IMR-90 (cell line): ENCODE measurements around the gene ACOX1. TPM values are rescaled to one million over a fixed set of nuclear protein-coding genes. Genes with fewer than 3 reads are reported as not detected.

Experiments used
- ATAC-seq: fragments of 200-7000 bp; cut with Tn5 transposase; 2 replicates; pipeline ENCODE4 v1.9.1; 2020; ENCODE audit warnings: low read depth, mild to moderate bottlenecking, moderate library complexity
- BruUV-seq: library from RNA; stranded (reverse); fragments of 400-500 nt; replicated peaks from 2 replicates; lab custom pipeline; 2021; lab: Mats Ljungman, UMichigan
- CTCF ChIA-PET: fragments of 300-600 bp; formaldehyde crosslinking; extraction: SDS; loops from one replicate; lab custom pipeline; 2021; ENCODE audit warnings: antibody characterized with exemption; lab: Yijun Ruan, JAX
- POLR2A ChIA-PET: fragments of 300-600 bp; sonication (Branson Sonifier 250); formaldehyde crosslinking; loops from one replicate; lab custom pipeline; 2022; ENCODE audit warnings: antibody characterized with exemption; ENCODE audit not compliant: unreplicated experiment; lab: Charles Lee
- DNase-seq: peaks from one replicate; pipeline ENCODE4 v3.0.0; 2013
- H2AFZ ChIP-seq: replicated peaks from 2 replicates; pipeline ENCODE3; 2013; ENCODE audit warnings: low read length, mild to moderate bottlenecking; ENCODE audit not compliant: poor library complexity
- H2AK5ac ChIP-seq: 2 replicates; pipeline ENCODE4 v1.6.1; 2013; ENCODE audit warnings: low read depth, low read length, inconsistent platforms
- H2AK9ac ChIP-seq: replicated peaks from 2 replicates; pipeline ENCODE3; 2013; ENCODE audit warnings: mild to moderate bottlenecking, low read depth, low read length, moderate library complexity; ENCODE audit not compliant: poor library complexity
- H2BK120ac ChIP-seq: 2 replicates; pipeline ENCODE4 v1.6.1; 2013; ENCODE audit warnings: low read depth, low read length, inconsistent platforms
- H2BK15ac ChIP-seq: 3 replicates; pipeline ENCODE4 v1.6.1; 2013; ENCODE audit warnings: low read depth, low read length, inconsistent platforms
- H2BK20ac ChIP-seq: 2 replicates; pipeline ENCODE4 v1.6.1; 2013; ENCODE audit warnings: low read depth, mild to moderate bottlenecking, inconsistent platforms, low read length, moderate library complexity
- H2BK5ac ChIP-seq: 2 replicates; pipeline ENCODE4 v1.6.1; 2013; ENCODE audit warnings: mild to moderate bottlenecking, low read depth, low read length, inconsistent platforms; ENCODE audit not compliant: poor library complexity, severe bottlenecking
- H3K14ac ChIP-seq: replicated peaks from 2 replicates; pipeline ENCODE4 v1.6.1; 2013; ENCODE audit warnings: low read depth, low read length, inconsistent platforms
- H3K18ac ChIP-seq: 2 replicates; pipeline ENCODE4 v1.6.1; 2013; ENCODE audit warnings: low read depth, low read length, control low read depth
- H3K23ac ChIP-seq: 2 replicates; pipeline ENCODE4 v1.6.1; 2013; ENCODE audit warnings: low read depth, low read length, inconsistent platforms
- H3K27ac ChIP-seq: 2 replicates; pipeline ENCODE4 v1.5.1; 2013; ENCODE audit warnings: mild to moderate bottlenecking, control low read depth, low read length; ENCODE audit not compliant: insufficient read depth
- H3K27me3 ChIP-seq: 2 replicates; pipeline ENCODE4 v1.6.1; 2013; ENCODE audit warnings: low read length; ENCODE audit not compliant: control insufficient read depth, insufficient read depth
- H3K36me3 ChIP-seq: 2 replicates; pipeline ENCODE4 v1.6.1; 2013; ENCODE audit warnings: low read length, mixed read lengths; ENCODE audit not compliant: control insufficient read depth, insufficient read depth
- H3K4ac ChIP-seq: 2 replicates; pipeline ENCODE4 v1.6.1; 2013; ENCODE audit warnings: low read depth, low read length, inconsistent platforms
- H3K4me1 ChIP-seq: 2 replicates; pipeline ENCODE4 v1.6.1; 2013; ENCODE audit warnings: low read length, mixed read lengths; ENCODE audit not compliant: control insufficient read depth, insufficient read depth
- H3K4me2 ChIP-seq: 2 replicates; pipeline ENCODE4 v1.6.1; 2013; ENCODE audit warnings: low read depth, mild to moderate bottlenecking, control low read depth, low read length, moderate library complexity
- H3K4me3 ChIP-seq: 2 replicates; pipeline ENCODE4 v1.5.1; 2013; ENCODE audit warnings: low read depth, mild to moderate bottlenecking, control low read depth, low read length, moderate library complexity; ENCODE audit not compliant: insufficient read depth
- H3K56ac ChIP-seq: 2 replicates; pipeline ENCODE4 v1.6.1; 2013; ENCODE audit warnings: low read length, inconsistent platforms; ENCODE audit not compliant: insufficient read depth; ENCODE audit errors: extremely low read depth
- H3K79me1 ChIP-seq, 2 experiments: 2 replicates each; pipeline ENCODE4 v1.6.1; 2013; ENCODE audit warnings: low read length in 2 of 2, inconsistent platforms in 1 of 2, low read depth in 1 of 2
- H3K9ac ChIP-seq: 2 replicates; pipeline ENCODE4 v1.6.1; 2013; ENCODE audit warnings: low read depth, low read length, control low read depth
- H3K9me1 ChIP-seq: 2 replicates; pipeline ENCODE4 v1.6.1; 2013; ENCODE audit warnings: low read length, inconsistent platforms; ENCODE audit not compliant: insufficient read depth
- H3K9me3 ChIP-seq: 2 replicates; pipeline ENCODE4 v1.6.1; 2013; ENCODE audit warnings: low read length; ENCODE audit not compliant: control insufficient read depth, insufficient read depth
- H4K20me1 ChIP-seq: 2 replicates; pipeline ENCODE4 v1.6.1; 2013; ENCODE audit warnings: low read length, inconsistent platforms; ENCODE audit not compliant: insufficient read depth
- H4K5ac ChIP-seq: 2 replicates; pipeline ENCODE4 v1.6.1; 2013; ENCODE audit warnings: mild to moderate bottlenecking, low read depth, low read length, control low read depth
- H4K8ac ChIP-seq, 2 experiments: 2 replicates each; pipeline ENCODE4 v1.6.1; 2013; ENCODE audit warnings: low read depth in 2 of 2, low read length in 2 of 2, control low read depth in 1 of 2, inconsistent platforms in 1 of 2
- H4K91ac ChIP-seq: 2 replicates; pipeline ENCODE4 v1.6.1; 2013; ENCODE audit warnings: low read depth, low read length, inconsistent platforms; ENCODE audit not compliant: insufficient read depth
- BHLHE40 ChIP-seq: fragments of 150-350 bp; IDR thresholded peaks from 2 replicates; pipeline ENCODE4 v1.6.1; 2016; ENCODE audit warnings: mild to moderate bottlenecking, low read depth, low read length
- CEBPB ChIP-seq: IDR thresholded peaks from 2 replicates; pipeline ENCODE4 v1.6.1; 2012; ENCODE audit warnings: low read depth, low read length, improper control_type of control experiment
- CHD1 ChIP-seq: IDR thresholded peaks from 2 replicates; pipeline ENCODE4 v1.6.1; 2012; ENCODE audit warnings: low read depth, low read length, improper control_type of control experiment
- ELK1 ChIP-seq: fragments of 150-350 bp; IDR thresholded peaks from 2 replicates; pipeline ENCODE4 v1.6.1; 2016; ENCODE audit warnings: low read depth, mild to moderate bottlenecking, low read length, moderate library complexity, borderline replicate concordance
- FOS ChIP-seq: fragments of 150-350 bp; IDR thresholded peaks from 2 replicates; pipeline ENCODE4 v1.6.1; 2016; ENCODE audit warnings: low read depth, low read length
- MAFK ChIP-seq: IDR thresholded peaks from 2 replicates; pipeline ENCODE4 v1.6.1; 2012; ENCODE audit warnings: low read depth, low read length, improper control_type of control experiment
- MAZ ChIP-seq: IDR thresholded peaks from 2 replicates; pipeline ENCODE4 v1.6.1; 2012; ENCODE audit warnings: low read depth, mild to moderate bottlenecking, low read length, improper control_type of control experiment, moderate library complexity, borderline replicate concordance
- MXI1 ChIP-seq: IDR thresholded peaks from 2 replicates; pipeline ENCODE4 v1.6.1; 2012; ENCODE audit warnings: low read depth, mild to moderate bottlenecking, low read length, moderate library complexity, borderline replicate concordance
- NFE2L2 ChIP-seq: fragments of 150-350 bp; IDR thresholded peaks from 2 replicates; pipeline ENCODE4 v1.6.1; 2016; ENCODE audit warnings: low read depth, mild to moderate bottlenecking, low read length
- POLR2A ChIP-seq: IDR thresholded peaks from 2 replicates; pipeline ENCODE4 v1.6.1; 2012; ENCODE audit warnings: mild to moderate bottlenecking, low read depth, low read length
- RAD21 ChIP-seq: IDR thresholded peaks from 2 replicates; pipeline ENCODE4 v1.6.1; 2012; ENCODE audit warnings: low read length, improper control_type of control experiment
- RCOR1 ChIP-seq: IDR thresholded peaks from 2 replicates; pipeline ENCODE4 v1.6.1; 2012; ENCODE audit warnings: mild to moderate bottlenecking, low read length, improper control_type of control experiment; ENCODE audit not compliant: insufficient replicate concordance
- RFX5 ChIP-seq: IDR thresholded peaks from 2 replicates; pipeline ENCODE4 v1.8.0; 2012; ENCODE audit warnings: low read depth, mild to moderate bottlenecking, low read length, moderate library complexity
- SMC3 ChIP-seq: fragments of 150-350 bp; IDR thresholded peaks from 2 replicates; pipeline ENCODE4 v1.6.1; 2016; ENCODE audit warnings: low read depth, mild to moderate bottlenecking, antibody characterized with exemption, low read length, moderate library complexity
- WGBS, 2 experiments: methylation state at CpG; one replicate each; pipeline versions ENCODE4 v1.1.5 to v1.1.7; 2013; ENCODE audit warnings: missing lambda C conversion rate in 2 of 2; ENCODE audit not compliant: insufficient read length in 1 of 2; ENCODE audit errors: extremely low coverage in 2 of 2; 5-methylcytosine and 5-hydroxymethylcytosine counted together
- dilution Hi-C: fragments of 300-500 bp; cut with HindIII; formaldehyde crosslinking; loops from one replicate; pipeline ENCODE4 v1.14.3; 2018; ENCODE audit warnings: low sequenced_read_pairs; ENCODE audit not compliant: unreplicated experiment
- in situ Hi-C: fragments of 300-500 bp; cut with MboI; formaldehyde crosslinking; loops from 3 replicates; pipeline ENCODE4 v1.14.3; 2019; ENCODE audit warnings: low sequenced_read_pairs, inconsistent platforms, mixed read lengths
- intact Hi-C: fragments of 100-400 bp; cut with micrococcal nuclease; formaldehyde crosslinking; loops from 2 replicates; pipeline ENCODE4 v1.10.0; 2022
- polyA plus RNA-seq, 3 experiments: library from polyadenylated mRNA; depleted of rRNA; stranded (reverse); fragments of >200 nt; gene quantifications; 2 replicates each; pipeline ENCODE4 v1.2.3, GENCODE V29; 2012; ENCODE audit warnings: low replicate concordance in 1 of 3
- total RNA-seq: library from RNA; depleted of rRNA; stranded (reverse); fragments of >200 nt; gene quantifications from 2 replicates; pipeline ENCODE4 v1.2.3, GENCODE V29; 2012
- TF ChIP-seq, protein P1 (sequence below): fragments of 150-350 bp; IDR thresholded peaks from 2 replicates; pipeline ENCODE4 v1.6.1; 2017; ENCODE audit warnings: mild to moderate bottlenecking, antibody characterized with exemption, low read length, low read depth
- TF ChIP-seq, protein P2 (sequence below): conservative IDR thresholded peaks from 2 replicates; pipeline ENCODE4 v1.5.1; 2012; ENCODE audit warnings: mild to moderate bottlenecking, low read depth, low read length, improper control_type of control experiment

Gene ACOX1
- total and polyA plus RNA-seq, 2 of the 4 experiments (the other 2 are of a cell fraction) = 16.1 to 94.8 TPM

- BruUV-seq = no TSS peak
- Histone ChIP-seq H4K20me1 (no peaks in the 10 kb centered on the region), H2BK5ac (no peak overlapping the region), H3K18ac (no peak overlapping the region), H2AK5ac (no peak overlapping the region), H3K4me1 (peaks cover 7% of the 10 kb centered on the region), H2AK9ac (no peak overlapping the region), H4K5ac (no peak overlapping the region), H2AFZ (no peak overlapping the region), H3K79me1 (0 out of 4 replicates have a peak, but pooled peaks cover 0 to 7% of the 10 kb centered on the region in 2 experiments), H3K36me3 (peaks cover 10% of the 10 kb centered on the region; the same call in 1 of the 2 replicates), H3K4ac (no peak overlapping the region), H4K8ac (no peak overlapping the region), H3K4me3 (no peak overlapping the region), H3K27ac (no peak overlapping the region), H4K91ac (no peak overlapping the region), H3K56ac (no peak overlapping the region), H3K9me1 (peaks cover 7% of the 10 kb centered on the region; the same call in 1 of the 2 replicates), H2BK20ac (no peak overlapping the region), H2BK120ac (no peak overlapping the region), H3K14ac (no peak overlapping the region), H3K9ac (no peak overlapping the region), H3K27me3 (no peaks in the 10 kb centered on the region), H2BK15ac (no peak overlapping the region), H3K9me3 (no peaks in the 10 kb centered on the region), H3K4me2 (no peak overlapping the region), H3K23ac (no peak overlapping the region)
- ChIA-PET POLR2A (no interaction called here), CTCF (interaction anchor here (1.5 kb wide), 1 partner anchor 20 kb away, joined by 4 read pairs; the partner anchor contains the start of genes ACOX1 and TEN1)
- no peak for DNase-seq
- intact Hi-C loops = no loop called here
- ATAC-seq = no peak
- dilution Hi-C loops = no loop called here
- in situ Hi-C loops = no loop called here
- TF ChIP-seq MAFK (no peak), CHD1 (no peak), FOS (no peak), POLR2A (no peak), NFE2L2 (no peak), ELK1 (no peak), MAZ (no peak), CEBPB (no peak), SMC3 (no peak), RCOR1 (no peak), RFX5 (no peak), RAD21 (no peak), BHLHE40 (no peak), MXI1 (no peak)
- TF ChIP-seq, protein P1, sequence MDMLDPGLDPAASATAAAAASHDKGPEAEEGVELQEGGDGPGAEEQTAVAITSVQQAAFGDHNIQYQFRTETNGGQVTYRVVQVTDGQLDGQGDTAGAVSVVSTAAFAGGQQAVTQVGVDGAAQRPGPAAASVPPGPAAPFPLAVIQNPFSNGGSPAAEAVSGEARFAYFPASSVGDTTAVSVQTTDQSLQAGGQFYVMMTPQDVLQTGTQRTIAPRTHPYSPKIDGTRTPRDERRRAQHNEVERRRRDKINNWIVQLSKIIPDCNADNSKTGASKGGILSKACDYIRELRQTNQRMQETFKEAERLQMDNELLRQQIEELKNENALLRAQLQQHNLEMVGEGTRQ = no peak
- TF ChIP-seq, protein P2, sequence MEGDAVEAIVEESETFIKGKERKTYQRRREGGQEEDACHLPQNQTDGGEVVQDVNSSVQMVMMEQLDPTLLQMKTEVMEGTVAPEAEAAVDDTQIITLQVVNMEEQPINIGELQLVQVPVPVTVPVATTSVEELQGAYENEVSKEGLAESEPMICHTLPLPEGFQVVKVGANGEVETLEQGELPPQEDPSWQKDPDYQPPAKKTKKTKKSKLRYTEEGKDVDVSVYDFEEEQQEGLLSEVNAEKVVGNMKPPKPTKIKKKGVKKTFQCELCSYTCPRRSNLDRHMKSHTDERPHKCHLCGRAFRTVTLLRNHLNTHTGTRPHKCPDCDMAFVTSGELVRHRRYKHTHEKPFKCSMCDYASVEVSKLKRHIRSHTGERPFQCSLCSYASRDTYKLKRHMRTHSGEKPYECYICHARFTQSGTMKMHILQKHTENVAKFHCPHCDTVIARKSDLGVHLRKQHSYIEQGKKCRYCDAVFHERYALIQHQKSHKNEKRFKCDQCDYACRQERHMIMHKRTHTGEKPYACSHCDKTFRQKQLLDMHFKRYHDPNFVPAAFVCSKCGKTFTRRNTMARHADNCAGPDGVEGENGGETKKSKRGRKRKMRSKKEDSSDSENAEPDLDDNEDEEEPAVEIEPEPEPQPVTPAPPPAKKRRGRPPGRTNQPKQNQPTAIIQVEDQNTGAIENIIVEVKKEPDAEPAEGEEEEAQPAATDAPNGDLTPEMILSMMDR = no peak
- 93% methylated on average over 3 of the region's 9 CpGs; no CpG with 5 or more reads in 1 of the 2 experiments for WGBS, 2 experiments
Measured at GRCh38 chr17:75998327-75998795, 19.4 kb upstream of the ACOX1 start.
